Activated CD8-positive, alpha-beta memory T cell treated with anti-CD3 and anti-CD28 coated beads, Interleukin-2, amount 50 U/mL, for 24 hours (primary cell): ENCODE results near the gene PKD2L1.

ENCODE experiments used
- DNase-seq: peaks from one replicate; pipeline ENCODE4 v3.0.0-alpha.2; 2020; ENCODE audit errors: extremely low read depth

The PKD2L1 gene

DNA sequence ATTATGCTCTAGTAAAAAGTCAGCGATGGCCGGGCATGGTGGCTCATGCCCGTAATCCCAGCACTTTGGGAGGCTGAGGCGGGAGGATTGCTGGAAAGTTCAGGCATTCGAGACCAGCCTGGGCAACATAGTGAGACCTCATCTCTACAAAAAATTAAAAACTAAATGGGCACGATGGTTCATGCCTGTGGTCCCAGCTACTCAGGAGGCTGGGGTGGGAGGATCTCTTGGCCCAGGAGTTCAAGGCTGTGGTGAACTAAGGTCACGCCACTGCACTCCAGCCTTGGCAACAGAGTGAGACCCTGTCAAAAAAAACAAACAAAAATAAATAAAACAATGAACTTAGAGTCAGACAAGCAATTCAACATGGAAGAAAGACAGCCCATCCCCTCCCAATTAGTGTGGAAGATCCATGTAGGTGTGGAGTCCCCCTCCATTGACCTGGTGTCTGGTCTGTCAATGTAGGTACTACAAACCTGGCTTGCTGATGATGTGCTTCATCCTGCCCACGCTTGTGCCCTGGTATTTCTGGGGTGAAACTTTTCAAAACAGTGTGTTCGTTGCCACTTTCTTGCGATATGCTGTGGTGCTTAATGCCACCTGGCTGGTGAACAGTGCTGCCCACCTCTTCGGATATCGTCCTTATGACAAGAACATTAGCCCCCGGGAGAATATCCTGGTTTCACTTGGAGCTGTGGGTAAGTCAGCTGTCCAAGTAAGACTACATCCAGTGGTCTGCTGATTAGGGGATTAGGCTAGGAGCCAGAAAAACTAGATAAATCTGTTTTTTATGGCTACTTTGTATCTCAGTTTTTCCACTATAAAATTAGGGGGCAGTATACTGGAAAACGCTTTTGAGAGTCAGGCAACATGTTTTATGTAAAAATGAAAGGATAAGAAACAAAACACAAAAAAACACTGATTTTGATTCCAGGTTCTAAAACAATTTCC is 26.3 kb upstream of the PKD2L1 start:
- no peak for DNase-seq

DNA sequence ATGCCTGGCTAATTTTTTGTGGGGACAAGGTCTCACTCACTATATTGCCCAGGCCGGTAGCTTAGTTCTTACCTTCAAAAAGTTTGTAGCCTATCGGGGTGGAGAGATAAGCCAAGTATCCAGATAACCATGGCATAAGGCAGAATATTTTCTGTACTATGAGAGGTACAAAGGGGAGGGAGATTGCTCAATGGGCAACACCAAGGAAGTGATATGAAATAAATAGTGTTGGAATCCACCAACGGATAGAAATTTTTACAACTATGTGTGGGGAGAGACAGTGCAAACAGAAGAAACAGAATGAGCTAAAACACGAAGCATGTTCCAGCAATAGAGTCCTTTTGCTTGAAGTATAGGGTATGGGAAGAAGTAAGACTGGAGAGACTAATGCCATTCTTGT is 25.1 kb upstream of the PKD2L1 start:
- DNase-seq, result no peak

DNA sequence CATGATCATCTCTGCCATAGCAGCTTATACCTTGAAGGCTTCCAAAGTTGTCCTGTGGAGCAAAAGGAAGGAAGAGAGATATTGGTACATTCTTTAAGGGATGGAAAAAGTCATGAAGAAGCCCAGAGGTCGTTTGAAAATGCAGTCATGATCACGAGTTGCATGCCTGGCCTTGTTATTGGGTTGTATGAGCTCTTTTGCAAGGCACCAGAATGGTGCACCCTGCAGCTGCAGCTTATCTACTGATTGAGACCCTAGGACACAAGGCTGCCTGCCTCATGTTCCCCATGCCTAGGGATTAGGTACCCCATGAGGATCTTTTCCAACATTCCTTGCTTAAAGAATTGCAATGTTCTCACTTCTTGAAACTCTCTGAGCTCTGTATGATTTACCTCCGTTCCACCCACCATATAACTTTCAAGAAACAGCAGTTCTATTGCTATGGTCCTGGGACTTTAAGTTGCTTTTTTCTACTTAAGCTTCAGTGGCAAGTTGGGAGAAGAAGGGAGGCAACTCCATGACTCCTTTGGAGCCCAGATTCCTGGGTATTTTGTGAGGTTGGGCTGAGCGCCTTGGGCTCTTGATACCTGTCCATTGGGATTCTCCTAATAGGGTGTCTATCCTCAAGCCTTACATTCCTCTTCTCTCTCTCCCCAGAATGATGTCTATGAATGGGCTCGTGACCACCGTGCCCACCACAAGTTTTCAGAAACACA is 23.9 kb upstream of the PKD2L1 start:
- DNase-seq, result no peak

DNA sequence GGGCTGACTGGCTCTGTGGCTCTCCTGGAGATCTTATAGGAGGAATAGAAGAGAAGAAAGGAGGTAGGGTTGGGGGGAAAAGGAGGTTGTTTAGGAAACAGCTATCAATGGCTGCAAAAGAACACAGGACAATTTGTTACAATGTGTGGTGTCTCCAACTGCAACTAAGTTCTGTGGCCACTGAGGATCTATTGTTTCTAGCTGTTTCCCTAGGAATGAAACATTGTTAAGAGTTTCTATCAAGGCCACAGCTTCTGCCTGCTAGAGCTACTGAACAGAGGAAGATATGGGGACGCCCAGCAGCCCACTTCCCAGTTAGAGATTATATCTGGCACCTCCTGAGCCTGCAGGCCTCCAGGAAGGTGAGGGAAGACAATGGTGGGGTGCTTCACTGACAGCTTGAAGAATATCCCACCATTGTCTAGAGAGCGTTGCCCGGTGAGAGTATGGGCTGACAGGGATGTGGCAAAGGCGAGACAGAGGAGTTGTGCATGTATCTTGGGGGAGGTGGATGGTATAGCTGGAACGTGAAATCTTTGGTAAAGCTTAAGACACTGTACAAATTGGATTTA is 21.0 kb upstream of the PKD2L1 start:
- no peak for DNase-seq

DNA sequence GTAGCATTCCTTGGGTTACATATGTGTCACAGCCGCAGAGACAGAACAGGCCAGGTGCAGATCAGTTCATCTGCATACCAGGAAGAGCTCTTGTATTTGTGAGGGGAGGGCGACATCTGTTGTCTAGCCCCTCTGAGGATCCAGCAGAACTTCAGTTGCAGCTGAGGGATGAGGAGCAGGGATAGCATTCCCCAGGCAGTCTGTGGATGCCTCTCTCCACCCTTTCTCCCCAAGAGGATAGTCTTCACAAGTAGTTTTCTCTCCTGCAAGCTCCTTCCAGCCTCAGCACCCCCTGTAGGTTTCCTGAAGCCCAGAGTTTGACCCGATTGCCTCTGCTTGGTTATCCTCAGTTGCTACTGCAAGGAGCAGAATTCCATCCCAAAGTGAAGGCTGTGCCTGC is 19.6 kb upstream of the PKD2L1 start:
- DNase-seq, result no peak

DNA sequence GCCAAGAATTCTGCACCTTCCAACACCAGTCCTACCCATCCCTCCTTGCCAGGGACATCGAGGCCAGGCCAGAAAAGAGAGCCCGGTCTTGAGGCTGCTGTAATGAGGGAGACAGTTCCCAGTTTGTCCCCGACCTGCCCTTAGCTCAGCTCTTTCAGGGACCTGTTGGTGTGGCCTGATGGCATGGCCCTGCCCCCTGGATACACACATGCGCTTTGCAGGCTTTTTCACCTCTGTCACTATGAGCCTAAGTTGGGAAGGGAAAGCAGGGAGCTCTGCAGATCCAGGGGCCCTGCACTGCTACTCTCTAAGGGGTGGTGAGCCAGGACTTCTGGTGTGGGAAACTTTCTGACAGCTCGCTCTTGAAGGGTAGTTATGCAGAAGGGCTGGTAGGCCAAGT is 19.1 kb upstream of the PKD2L1 start:
- no peak for DNase-seq

DNA sequence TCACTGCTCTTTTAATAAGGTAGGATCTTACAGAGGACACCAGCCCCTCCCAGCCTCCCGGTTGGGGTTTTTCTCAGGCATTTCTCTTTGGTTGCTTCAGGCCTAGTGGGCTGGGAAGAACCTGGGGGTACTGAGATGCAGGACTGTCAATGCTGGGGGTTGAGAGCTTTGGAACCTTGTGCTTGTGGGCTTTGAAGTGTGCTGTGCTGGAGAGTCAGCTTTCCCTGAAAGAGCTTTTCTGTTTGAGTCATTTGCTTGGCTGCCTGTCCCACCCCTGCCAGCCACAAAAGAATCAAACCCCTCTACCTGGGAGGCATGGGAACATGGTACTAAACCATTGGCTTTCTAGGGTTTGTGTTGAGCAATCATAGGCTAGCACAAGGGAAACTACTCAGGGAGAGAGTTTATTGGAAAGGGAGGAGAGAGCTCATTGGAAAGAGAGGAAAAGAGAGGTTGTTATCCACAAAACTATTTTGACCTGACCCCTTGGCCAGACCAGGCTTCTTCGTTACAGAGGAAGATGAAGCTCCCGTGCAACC is 18.4 kb upstream of the PKD2L1 start:
- no peak for DNase-seq

- DNase-seq, result no peak
Observed at GRCh38 chr10:100347568-100348195, 17.7 kb upstream of the PKD2L1 start.

DNA sequence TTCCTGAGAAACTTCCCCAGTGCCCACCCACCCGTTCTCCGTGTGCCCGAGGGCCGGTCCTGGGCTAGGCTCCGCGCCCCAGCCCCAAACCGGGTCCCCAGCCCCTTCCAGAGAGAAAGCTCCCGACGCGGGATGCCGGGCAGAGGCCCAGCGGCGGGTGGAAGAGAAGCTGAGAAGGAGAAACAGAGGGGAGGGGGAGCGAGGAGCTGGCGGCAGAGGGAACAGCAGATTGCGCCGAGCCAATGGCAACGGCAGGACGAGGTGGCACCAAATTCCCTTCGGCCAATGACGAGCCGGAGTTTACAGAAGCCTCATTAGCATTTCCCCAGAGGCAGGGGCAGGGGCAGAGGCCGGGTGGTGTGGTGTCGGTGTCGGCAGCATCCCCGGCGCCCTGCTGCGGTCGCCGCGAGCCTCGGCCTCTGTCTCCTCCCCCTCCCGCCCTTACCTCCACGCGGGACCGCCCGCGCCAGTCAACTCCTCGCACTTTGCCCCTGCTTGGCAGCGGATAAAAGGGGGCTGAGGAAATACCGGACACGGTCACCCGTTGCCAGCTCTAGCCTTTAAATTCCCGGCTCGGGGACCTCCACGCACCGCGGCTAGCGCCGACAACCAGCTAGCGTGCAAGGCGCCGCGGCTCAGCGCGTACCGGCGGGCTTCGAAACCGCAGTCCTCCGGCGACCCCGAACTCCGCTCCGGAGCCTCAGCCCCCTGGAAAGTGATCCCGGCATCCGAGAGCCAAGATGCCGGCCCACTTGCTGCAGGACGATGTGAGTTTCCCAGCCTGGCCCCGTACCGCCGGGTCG is 16.9 kb upstream of the PKD2L1 start, which contains the start of gene SCD:
SCD (plus strand) TSS at position 469 of the 803 bp plus-strand sequence; CDS start at position 741, 272 bp downstream.
- peak; percentile 64 for DNase-seq

GRCh38 chr10:100346351-100346764 is 16.3 kb upstream of the PKD2L1 start:
- DNase-seq, result no peak

DNA sequence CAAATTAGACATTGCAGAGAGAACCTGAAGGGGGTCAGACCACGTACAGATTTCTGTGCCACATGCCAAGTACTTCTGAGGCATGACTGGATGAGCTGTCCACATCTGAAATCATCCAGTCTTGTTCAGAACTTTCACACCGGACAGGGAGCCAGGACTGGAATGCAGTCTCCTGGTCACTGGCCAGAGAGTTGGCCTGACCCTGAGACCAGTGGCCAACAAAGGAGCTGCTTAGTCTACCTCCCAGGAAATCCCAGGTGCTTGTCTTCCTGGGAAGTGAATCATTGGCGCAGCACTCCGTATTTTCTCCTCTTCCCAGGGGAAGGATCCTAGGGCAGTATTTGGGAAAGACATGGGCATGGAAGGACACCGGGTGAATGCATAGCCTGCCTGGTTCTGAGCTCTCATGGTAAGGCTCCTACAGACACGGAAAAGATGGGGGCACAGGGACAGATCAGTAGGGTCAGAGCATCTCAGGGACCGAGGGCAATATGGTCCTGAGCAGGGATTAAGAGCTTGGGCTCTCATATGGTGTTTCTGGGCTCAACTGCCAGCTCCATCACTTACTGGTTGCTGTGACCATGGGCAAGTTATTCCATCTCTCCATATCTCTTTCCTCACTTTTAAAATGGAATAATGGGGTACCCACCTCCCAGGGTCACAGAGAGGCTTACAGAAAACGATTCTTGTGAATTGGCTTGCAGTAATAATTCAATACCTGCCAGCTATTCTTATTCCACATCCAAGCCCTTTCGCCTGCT is 15.7 kb upstream of the PKD2L1 start:
- DNase-seq, result no peak

DNA sequence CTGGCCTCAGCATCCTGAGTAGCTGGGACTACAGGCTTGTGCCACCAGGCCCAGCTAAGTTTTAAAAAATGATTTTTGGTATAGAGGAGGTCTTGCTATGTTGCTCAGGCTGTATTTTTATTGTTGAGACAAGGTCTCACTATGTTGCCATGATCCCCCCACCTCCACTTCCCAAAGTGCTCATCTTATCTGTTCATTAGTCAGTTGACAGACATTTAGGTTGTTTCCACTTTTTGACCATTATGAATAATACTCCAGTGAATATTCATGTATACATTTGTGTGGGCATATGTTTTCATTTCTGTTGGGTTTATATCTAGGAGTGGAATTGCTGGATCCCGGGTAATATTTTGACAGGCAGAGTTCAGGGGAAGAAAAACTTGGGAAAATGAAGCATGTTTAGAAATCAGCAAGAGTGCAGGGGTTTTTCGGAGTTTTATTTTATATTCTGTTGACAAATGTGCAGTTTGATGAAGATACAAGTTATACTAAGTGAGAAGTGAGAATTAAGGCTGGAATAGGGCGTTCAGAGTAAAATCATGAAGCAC is 14.3 kb upstream of the PKD2L1 start:
- DNase-seq, result no peak

GRCh38 chr10:100342627-100342972 is 12.6 kb upstream of the PKD2L1 start:
- no peak for DNase-seq

GRCh38 chr10:100341953-100342626 is 12.1 kb upstream of the PKD2L1 start:
- no peak for DNase-seq

- DNase-seq, result no peak
Observed at GRCh38 chr10:100340948-100341847, 11.2 kb upstream of the PKD2L1 start.

GRCh38 chr10:100339236-100339635 is 9.2 kb upstream of the PKD2L1 start:
- DNase-seq, result no peak

GRCh38 chr10:100338434-100339036 is 8.5 kb upstream of the PKD2L1 start:
- peak; percentile 61 for DNase-seq

DNA sequence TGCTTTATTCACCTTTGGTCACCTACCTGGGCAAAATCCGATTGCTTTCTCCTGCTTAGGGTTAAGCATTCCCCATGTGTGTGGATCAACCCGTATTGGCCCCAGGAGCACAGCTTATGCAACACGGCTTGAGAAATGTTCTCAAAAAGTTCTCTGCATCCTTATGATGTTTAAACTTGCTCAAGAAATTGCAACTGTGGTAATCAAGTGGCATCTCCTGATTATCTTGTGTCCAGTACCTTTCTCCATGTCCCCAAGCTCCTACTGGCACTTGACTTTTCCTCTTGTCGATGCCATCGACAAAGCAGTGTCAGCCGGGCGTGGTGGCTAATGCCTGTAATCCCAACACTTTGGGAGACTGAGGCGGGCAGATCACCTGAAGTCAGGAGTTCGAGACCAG is 4.7 kb upstream of the PKD2L1 start:
- DNase-seq, result no peak
